ENCODE measurements around the gene MEIKIN. TPM values are rescaled to one million over a fixed set of nuclear protein-coding genes. Genes with fewer than 3 reads are reported as not detected.

MEIKIN gene
- total RNA-seq, 1 experiment from 2014 or later = not detected

GRCh38 chr5:131812371-131813160, 132.9 kb downstream of the MEIKIN start:
- H3K4ac ChIP-seq (ENCODE audit: low read depth, low read length) = no peak overlapping the region
- TF ChIP-seq CTCF (conservative IDR thresholded peaks at IDR 0.05) = no peak
- WGBS (ENCODE audit: extremely low coverage, insufficient read length, low lambda C conversion rate) = no CpG with 5 or more reads among the region's 4 CpGs

More at GRCh38 chr5:131812371-131813160, 132.9 kb downstream of the MEIKIN start:
- Mint-ChIP-seq H3K4me1 (peaks cover 0 to 8% of the 10 kb centered on the region in 2 experiments; a peak in 2 of 4 replicates), H3K9me3 (no peaks in the 10 kb centered on the region), H3K4me3 (no peak overlapping the region), H3K27me3 (ENCODE audit: low read depth) (no peaks in the 10 kb centered on the region), H3K27ac (no peak overlapping the region), H3K36me3 (ENCODE audit: insufficient read depth in 1 of 3, low read depth in 3 of 3) (no peaks in the 10 kb centered on the region)
- no peak overlapping the region for H3K56ac ChIP-seq (ENCODE audit: insufficient read length, low read depth, low read length)
- H2AK5ac ChIP-seq (ENCODE audit: insufficient read length, low read length) = no peak overlapping the region
- no peak overlapping the region for H2BK20ac ChIP-seq (ENCODE audit: low read depth, low read length, poor library complexity, severe bottlenecking)
- peaks cover 6% of the 10 kb centered on the region; the same call in 1 of the 2 replicates for H3K4me1 ChIP-seq (ENCODE audit: insufficient read depth, low read length)
- H4K20me1 ChIP-seq (ENCODE audit: control insufficient read depth, insufficient read depth, insufficient read length) = no peaks in the 10 kb centered on the region
- no peak overlapping the region for H3K23ac ChIP-seq (ENCODE audit: insufficient read length, low read depth, low read length)
- H2BK12ac ChIP-seq (ENCODE audit: insufficient read length, low read depth, low read length) = no peak overlapping the region
- H2BK120ac ChIP-seq (ENCODE audit: low read depth, low read length, poor library complexity, severe bottlenecking) = no peak overlapping the region
- H3K27ac ChIP-seq (ENCODE audit: insufficient read length, low read depth, low read length) = no peak overlapping the region
- no peak overlapping the region for H2AFZ ChIP-seq (ENCODE audit: low read length)
- no peak overlapping the region for H2BK15ac ChIP-seq (ENCODE audit: low read depth, low read length)
- no peaks in the 10 kb centered on the region for H3K23me2 ChIP-seq (ENCODE audit: insufficient read length, low read depth, low read length, poor library complexity, severe bottlenecking)
- H3K9me3 ChIP-seq (ENCODE audit: control insufficient read depth, low read depth, low read length) = no peaks in the 10 kb centered on the region
- no peaks in the 10 kb centered on the region for H3K79me2 ChIP-seq (ENCODE audit: insufficient read depth, low read length)
- no peak for DNase-seq
- no peak overlapping the region for H3K18ac ChIP-seq (ENCODE audit: insufficient read length, low read depth, low read length)
- no peak overlapping the region for H4K8ac ChIP-seq (replicated peaks; ENCODE audit: insufficient read length, low read depth, low read length)
- H3K79me1 ChIP-seq (ENCODE audit: insufficient read depth, low read depth, low read length, poor library complexity, severe bottlenecking) = no peaks in the 10 kb centered on the region
- H4K5ac ChIP-seq (ENCODE audit: insufficient read length, low read depth, low read length) = no peak overlapping the region
- no peaks in the 10 kb centered on the region for H3K27me3 ChIP-seq (ENCODE audit: insufficient read depth, low read length)
- no peak overlapping the region for H2BK5ac ChIP-seq (ENCODE audit: insufficient read length, low read length)
- no peak overlapping the region for H4K91ac ChIP-seq (ENCODE audit: insufficient read length, low read depth, low read length)
- no peak overlapping the region for H3T11ph ChIP-seq (ENCODE audit: low read length)
- H3K14ac ChIP-seq (ENCODE audit: insufficient read depth, low read length) = no peak overlapping the region
- no peak overlapping the region for H3K4me2 ChIP-seq (ENCODE audit: insufficient read depth, insufficient read length, low read length)
- no peak overlapping the region for H3K9ac ChIP-seq (ENCODE audit: extremely low read depth, insufficient read length, low read length)

Measured in H9 (cell line).